Liver (tissue), 9 donors: Measurements from ENCODE around the gene POC1A. TPM values are rescaled to one million over a fixed set of nuclear protein-coding genes. Genes with fewer than 3 reads are reported as not detected.

ENCODE experiments used
- DNase-seq: peaks from one replicate; pipeline ENCODE4 v3.0.0-alpha.2; 2017; ENCODE audit warnings: low spot score
- H3K27ac ChIP-seq, 2 donors: one replicate each; pipeline ENCODE4 v1.7.0; 2013; ENCODE audit warnings: inconsistent platforms in 2 of 2, low read length in 2 of 2, control low read depth in 1 of 2, low read depth in 1 of 2, mild to moderate bottlenecking in 1 of 2
- H3K27me3 ChIP-seq, 4 donors: one replicate each; pipeline versions ENCODE4 v1.6.1 to v1.7.0; 2013; ENCODE audit warnings: low read length in 3 of 4, inconsistent platforms in 1 of 4, mild to moderate bottlenecking in 1 of 4, moderate library complexity in 1 of 4; ENCODE audit not compliant: control insufficient read depth in 4 of 4, insufficient read depth in 4 of 4
- H3K36me3 ChIP-seq, 4 donors: one replicate each; pipeline versions ENCODE4 v1.6.1 to v1.7.0; 2013; ENCODE audit warnings: low read length in 3 of 4, mild to moderate bottlenecking in 3 of 4, low read depth in 1 of 4, moderate library complexity in 1 of 4; ENCODE audit not compliant: control insufficient read depth in 4 of 4, insufficient read depth in 3 of 4
- H3K4me1 ChIP-seq, 4 donors: one replicate each; pipeline versions ENCODE4 v1.6.1 to v1.7.0; 2013; ENCODE audit warnings: low read length in 3 of 4, mild to moderate bottlenecking in 3 of 4, moderate library complexity in 1 of 4; ENCODE audit not compliant: control insufficient read depth in 4 of 4, insufficient read depth in 4 of 4
- H3K4me3 ChIP-seq, 3 donors: one replicate each; pipeline versions ENCODE4 v1.6.1 to v1.7.0; 2013; ENCODE audit warnings: low read length in 3 of 3, control low read depth in 1 of 3, low read depth in 1 of 3, mild to moderate bottlenecking in 1 of 3
- H3K9ac ChIP-seq, 2 donors: one replicate each; pipeline ENCODE4 v1.7.0; 2013; ENCODE audit warnings: low read length in 2 of 2, mild to moderate bottlenecking in 2 of 2, moderate library complexity in 2 of 2, control low read depth in 1 of 2, low read depth in 1 of 2
- H3K9me3 ChIP-seq, 4 donors: one replicate each; pipeline versions ENCODE4 v1.6.1 to v1.7.0; 2013; ENCODE audit warnings: low read length in 3 of 4; ENCODE audit not compliant: control insufficient read depth in 4 of 4
- ATF3 ChIP-seq: IDR thresholded peaks from 2 replicates; pipeline ENCODE4 v1.6.1; 2016; ENCODE audit warnings: antibody characterized with exemption
- EGR1 ChIP-seq, 2 donors: IDR thresholded peaks; 2 replicates each; pipeline ENCODE4 v1.6.1; 2016 to 2018; ENCODE audit warnings: antibody characterized with exemption in 2 of 2, low read depth in 2 of 2
- FOXA1 ChIP-seq: IDR thresholded peaks from 2 replicates; pipeline ENCODE4 v1.6.1; 2016; ENCODE audit warnings: antibody characterized with exemption
- FOXA2 ChIP-seq: IDR thresholded peaks from 2 replicates; pipeline ENCODE4 v1.6.1; 2016; ENCODE audit warnings: antibody characterized with exemption
- GABPA ChIP-seq, 2 donors: IDR thresholded peaks in 1 of 2; conservative IDR thresholded peaks in 1 of 2; 2 replicates each; pipeline ENCODE4 v1.6.1; 2016; ENCODE audit warnings: antibody characterized with exemption in 2 of 2, mild to moderate bottlenecking in 1 of 2, moderate library complexity in 1 of 2
- HNF4A ChIP-seq, 2 donors: conservative IDR thresholded peaks; 2 replicates each; pipeline ENCODE4 v1.6.1; 2016; ENCODE audit warnings: antibody characterized with exemption in 2 of 2, mild to moderate bottlenecking in 2 of 2
- HNF4G ChIP-seq: IDR thresholded peaks from 2 replicates; pipeline ENCODE4 v1.6.1; 2016; ENCODE audit warnings: antibody characterized with exemption
- JUND ChIP-seq, 2 donors: IDR thresholded peaks; 2 replicates each; pipeline ENCODE4 v1.6.1; 2016; ENCODE audit warnings: antibody characterized with exemption in 2 of 2
- NR2F2 ChIP-seq: IDR thresholded peaks from 2 replicates; pipeline ENCODE4 v1.6.1; 2016; ENCODE audit warnings: antibody characterized with exemption
- RAD21 ChIP-seq, 2 donors: IDR thresholded peaks; 2 replicates each; pipeline ENCODE4 v1.6.1; 2016; ENCODE audit warnings: antibody characterized with exemption in 2 of 2, mild to moderate bottlenecking in 2 of 2
- REST ChIP-seq: IDR thresholded peaks from 2 replicates; pipeline ENCODE4 v1.6.1; 2016; ENCODE audit warnings: antibody characterized with exemption, mild to moderate bottlenecking
- RXRA ChIP-seq, 2 donors: IDR thresholded peaks; 2 replicates each; pipeline ENCODE4 v1.6.1; 2017 to 2018; ENCODE audit warnings: antibody characterized with exemption in 2 of 2, mild to moderate bottlenecking in 1 of 2
- SP1 ChIP-seq: IDR thresholded peaks from 2 replicates; pipeline ENCODE4 v1.6.1; 2018; ENCODE audit warnings: antibody characterized with exemption, mild to moderate bottlenecking
- TAF1 ChIP-seq: conservative IDR thresholded peaks from 2 replicates; pipeline ENCODE4 v1.6.1; 2016; ENCODE audit warnings: antibody characterized with exemption, mild to moderate bottlenecking
- YY1 ChIP-seq: IDR thresholded peaks from 2 replicates; pipeline ENCODE4 v1.6.1; 2016; ENCODE audit warnings: antibody characterized with exemption, mild to moderate bottlenecking
- ZBTB33 ChIP-seq: IDR thresholded peaks from 2 replicates; pipeline ENCODE4 v1.6.1; 2016; ENCODE audit warnings: antibody characterized with exemption
- WGBS: extraction: QIAGEN DNeasy Blood & Tissue Kit; methylation state at CpG from one replicate; pipeline ENCODE4 v1.1.7; 2013; 5-methylcytosine and 5-hydroxymethylcytosine counted together
- polyA plus RNA-seq, 2 donors: library from polyadenylated mRNA; stranded (reverse) in 1 of 2; unstranded in 1 of 2; fragments of 200-250 nt in 1 of 2; fragments of >200 nt in 1 of 2; fragmentation: Nextera tagmentation in 1 of 2; extraction: Ambion mirVana in 1 of 2; gene quantifications; one replicate each; pipeline versions ENCODE4 v1.2.1 to v1.2.3, GENCODE V29; 2013 to 2015
- total RNA-seq, 2 donors: library from RNA; depleted of rRNA; stranded (reverse); fragments of >200 nt; gene quantifications; one replicate each; pipeline ENCODE4 v1.2.3, GENCODE V29; 2014
- TF ChIP-seq, protein P1 (sequence below): fragments of 150-350 bp; IDR thresholded peaks from 2 replicates; pipeline ENCODE4 v1.5.1; 2017; ENCODE audit warnings: improper control_type of control experiment, low read depth, low read length; ENCODE audit not compliant: missing input control
- TF ChIP-seq, protein P2 (sequence below): IDR thresholded peaks from 2 replicates; pipeline ENCODE4 v1.6.1; 2016; ENCODE audit warnings: antibody characterized with exemption
- donor health status: healthy.
- donor health status: healthy.
- donor health status: healthy.
- donor health status: healthy.
- donor health status: healthy.

Gene POC1A
- total and polyA plus RNA-seq, 4 donors: 1.4 to 12.7 (median 4.8) TPM

- H3K4me3 ChIP-seq: no peak overlapping the region
- DNase-seq: no peak
- no peak overlapping the region for H3K27ac ChIP-seq
- no peaks in the 10 kb centered on the region for H3K4me1 ChIP-seq
- H3K9ac ChIP-seq: no peak overlapping the region
- TF ChIP-seq NR2F2: no peak
- TF ChIP-seq, protein P1, sequence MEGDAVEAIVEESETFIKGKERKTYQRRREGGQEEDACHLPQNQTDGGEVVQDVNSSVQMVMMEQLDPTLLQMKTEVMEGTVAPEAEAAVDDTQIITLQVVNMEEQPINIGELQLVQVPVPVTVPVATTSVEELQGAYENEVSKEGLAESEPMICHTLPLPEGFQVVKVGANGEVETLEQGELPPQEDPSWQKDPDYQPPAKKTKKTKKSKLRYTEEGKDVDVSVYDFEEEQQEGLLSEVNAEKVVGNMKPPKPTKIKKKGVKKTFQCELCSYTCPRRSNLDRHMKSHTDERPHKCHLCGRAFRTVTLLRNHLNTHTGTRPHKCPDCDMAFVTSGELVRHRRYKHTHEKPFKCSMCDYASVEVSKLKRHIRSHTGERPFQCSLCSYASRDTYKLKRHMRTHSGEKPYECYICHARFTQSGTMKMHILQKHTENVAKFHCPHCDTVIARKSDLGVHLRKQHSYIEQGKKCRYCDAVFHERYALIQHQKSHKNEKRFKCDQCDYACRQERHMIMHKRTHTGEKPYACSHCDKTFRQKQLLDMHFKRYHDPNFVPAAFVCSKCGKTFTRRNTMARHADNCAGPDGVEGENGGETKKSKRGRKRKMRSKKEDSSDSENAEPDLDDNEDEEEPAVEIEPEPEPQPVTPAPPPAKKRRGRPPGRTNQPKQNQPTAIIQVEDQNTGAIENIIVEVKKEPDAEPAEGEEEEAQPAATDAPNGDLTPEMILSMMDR: no peak
- TF ChIP-seq ATF3: no peak
- no peak for TF ChIP-seq FOXA1
- TF ChIP-seq, protein P2, sequence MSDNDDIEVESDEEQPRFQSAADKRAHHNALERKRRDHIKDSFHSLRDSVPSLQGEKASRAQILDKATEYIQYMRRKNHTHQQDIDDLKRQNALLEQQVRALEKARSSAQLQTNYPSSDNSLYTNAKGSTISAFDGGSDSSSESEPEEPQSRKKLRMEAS: no peak
- no peak for TF ChIP-seq REST
- no peak for TF ChIP-seq RAD21 (IDR thresholded peaks at IDR 0.05)
- TF ChIP-seq SP1: no peak
- no peak for TF ChIP-seq JUND (IDR thresholded peaks at IDR 0.05)
- TF ChIP-seq HNF4G: no peak
- TF ChIP-seq TAF1: no peak
- TF ChIP-seq GABPA (IDR thresholded peaks at IDR 0.05 in 1 of 2, conservative IDR thresholded peaks at IDR 0.05 in 1 of 2): no peak
- TF ChIP-seq FOXA2: no peak
- TF ChIP-seq YY1: no peak
- TF ChIP-seq HNF4A (conservative IDR thresholded peaks at IDR 0.05): no peak
- TF ChIP-seq RXRA (IDR thresholded peaks at IDR 0.05): no peak
- no peak for TF ChIP-seq ZBTB33
- no peak for TF ChIP-seq EGR1 (IDR thresholded peaks at IDR 0.05; ENCODE audit: low read depth in 2 of 2)
- H3K36me3 ChIP-seq: no peaks in the 10 kb centered on the region
- H3K27me3 ChIP-seq: no peaks in the 10 kb centered on the region
- 85% methylated on average over 1 of the region's 1 CpG for WGBS
- no peaks in the 10 kb centered on the region for H3K9me3 ChIP-seq
These were observed 22.2 kb downstream of the POC1A start for GRCh38 chr3:52132041-52132440.
